Limb (tissue), 2 donors: ENCODE results near the gene SH3PXD2A.
A peak's percentile ranks its signal among the peaks of the same experiment; 100 is the strongest.

Source experiments
- DNase-seq, 2 donors: peaks; one replicate each; pipeline ENCODE4 v3.0.0-alpha.2; 2016; ENCODE audit errors: extremely low spot score in 2 of 2

Gene SH3PXD2A

GRCh38 chr10:103590744-103591291 is 264.6 kb downstream of the SH3PXD2A start:
- no peak for DNase-seq

DNA sequence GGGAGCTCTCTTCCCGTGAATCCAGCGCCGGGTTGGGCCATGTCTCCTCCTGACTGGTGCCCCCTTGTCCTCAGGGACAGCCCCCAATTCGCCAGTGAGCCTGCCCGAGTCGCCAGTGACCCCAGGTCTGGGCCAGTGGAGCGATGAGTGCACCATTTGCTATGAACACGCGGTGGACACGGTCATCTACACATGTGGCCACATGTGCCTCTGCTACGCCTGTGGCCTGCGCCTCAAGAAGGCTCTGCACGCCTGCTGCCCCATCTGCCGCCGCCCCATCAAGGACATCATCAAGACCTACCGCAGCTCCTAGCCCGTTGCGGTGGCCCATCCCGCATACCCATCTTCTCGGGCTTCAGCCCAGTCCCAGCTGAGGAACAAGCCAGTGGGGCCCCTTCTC is 265.3 kb downstream of the SH3PXD2A start:
- no peak for DNase-seq

GRCh38 chr10:103589074-103589630 is 266.2 kb downstream of the SH3PXD2A start:
- no peak for DNase-seq

DNA sequence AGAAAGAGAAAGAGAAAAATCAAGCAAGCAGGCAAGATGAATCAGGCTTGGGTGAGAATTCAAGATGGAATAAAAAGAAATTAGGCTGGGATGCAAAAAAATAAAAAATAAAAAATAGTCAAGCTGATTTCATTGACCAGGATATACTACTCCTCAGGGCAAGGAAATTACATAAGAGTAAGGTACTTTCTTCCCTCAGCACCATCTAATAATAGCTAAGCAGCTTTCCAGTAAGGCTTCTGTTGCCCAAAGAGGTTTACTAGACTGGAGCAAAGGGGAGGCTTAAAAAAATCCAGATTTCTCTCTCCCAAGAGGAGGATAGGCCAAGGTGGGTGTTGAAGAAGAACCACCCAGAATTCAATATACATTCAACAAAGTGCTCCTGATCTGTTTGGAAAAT is 268.3 kb downstream of the SH3PXD2A start:
- DNase-seq: no peak

GRCh38 chr10:103585011-103585405 is 270.4 kb downstream of the SH3PXD2A start:
- DNase-seq: no peak

- peak; percentile 74 to 77 for DNase-seq
Measured at GRCh38 chr10:103584216-103585010, 271.0 kb downstream of the SH3PXD2A start.

GRCh38 chr10:103583871-103584215 is 271.5 kb downstream of the SH3PXD2A start:
- no peak for DNase-seq

GRCh38 chr10:103582331-103583123 is 272.8 kb downstream of the SH3PXD2A start:
- DNase-seq: no peak

DNA sequence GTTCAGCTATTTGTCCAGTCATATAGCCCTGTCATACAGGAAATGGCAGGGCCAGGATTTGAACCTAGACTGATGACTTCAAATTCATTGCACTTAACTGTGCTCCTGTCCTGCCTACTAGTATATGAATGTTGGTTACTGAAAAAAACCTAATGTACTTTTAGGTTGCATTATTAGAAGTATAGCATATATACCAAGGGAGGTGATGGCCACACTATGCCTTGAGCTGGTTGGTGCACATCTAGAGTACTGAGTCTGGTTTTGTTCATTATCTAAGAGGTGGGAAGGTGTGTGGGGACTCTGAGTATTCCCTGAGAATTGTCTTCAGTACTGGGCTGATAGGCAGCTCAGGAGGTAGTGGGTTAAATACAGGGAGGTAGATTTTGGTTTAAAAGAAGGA is 273.9 kb downstream of the SH3PXD2A start:
- no peak for DNase-seq

- DNase-seq: no peak
Measured at GRCh38 chr10:103580430-103580829, 274.9 kb downstream of the SH3PXD2A start.

DNA sequence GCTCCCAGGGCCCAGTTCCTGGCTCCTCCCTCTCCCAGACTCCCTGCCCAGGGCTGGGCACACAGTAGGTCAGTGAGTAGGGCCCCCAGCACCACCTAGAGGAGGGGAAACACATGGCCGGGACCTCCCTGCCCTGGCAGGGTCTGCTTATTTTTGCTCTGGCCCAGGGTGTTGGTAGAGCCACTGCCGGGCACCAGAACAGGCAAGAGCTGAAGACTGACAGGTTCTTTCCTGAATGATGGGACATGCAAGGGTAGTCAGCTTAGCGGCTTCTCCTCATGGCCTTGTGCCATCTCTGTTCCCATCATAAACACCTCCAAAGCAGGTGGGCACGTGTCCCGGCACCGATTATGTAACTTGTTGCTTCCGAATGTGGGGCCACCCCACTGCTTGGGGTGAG is 275.4 kb downstream of the SH3PXD2A start:
- DNase-seq: no peak

DNA sequence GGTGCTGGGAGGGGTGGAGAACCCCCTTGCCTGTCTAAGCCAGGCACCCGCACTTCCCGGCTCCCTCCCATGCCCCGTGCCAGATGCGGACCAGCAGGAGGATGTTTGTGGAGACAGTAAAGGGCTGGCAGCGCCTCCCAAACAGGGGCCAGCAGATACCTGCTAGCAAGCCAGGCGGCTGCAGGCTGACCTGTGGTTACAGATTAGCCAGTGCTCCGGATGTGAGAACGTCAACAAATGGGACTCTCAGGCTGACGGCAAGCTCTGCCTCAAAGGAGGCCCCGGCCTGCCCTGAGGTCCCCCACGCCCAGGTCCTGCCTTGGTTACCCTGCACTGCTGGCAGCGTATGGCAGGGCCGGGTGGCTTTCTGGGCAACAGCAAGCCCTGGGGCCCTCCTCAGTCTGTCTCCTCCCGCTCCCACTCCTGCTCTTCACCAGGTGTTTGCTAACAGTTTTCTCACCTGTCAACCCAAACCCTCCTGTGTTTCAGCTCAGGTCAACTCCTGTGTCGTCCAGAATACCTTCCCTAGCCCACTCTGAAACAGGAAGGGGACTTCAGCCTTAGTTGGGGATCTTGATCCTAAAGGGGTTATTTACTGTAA is 276.5 kb downstream of the SH3PXD2A start:
- DNase-seq: no peak

GRCh38 chr10:103576862-103577261 is 278.5 kb downstream of the SH3PXD2A start:
- no peak for DNase-seq

DNA sequence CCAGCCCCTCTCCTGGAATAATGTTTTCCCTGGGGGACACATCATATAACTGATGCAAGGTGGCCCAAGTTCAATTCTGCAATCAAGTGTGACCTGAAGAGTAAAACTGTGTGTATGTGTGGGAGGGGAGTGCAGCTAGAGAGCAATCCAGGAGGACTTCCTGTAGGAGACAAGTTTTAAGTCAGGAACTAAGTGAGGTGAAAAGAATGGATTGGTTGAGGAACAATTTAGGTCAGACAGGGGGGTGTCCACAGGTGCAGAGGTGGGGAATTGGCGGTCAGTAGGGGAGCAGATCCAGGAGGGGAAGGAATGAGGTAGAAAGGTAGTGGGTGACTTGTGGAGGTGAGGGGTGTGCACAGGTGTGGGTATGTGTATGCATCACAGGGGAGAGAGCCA is 279.3 kb downstream of the SH3PXD2A start:
- no peak for DNase-seq

GRCh38 chr10:103575416-103576075 is 279.8 kb downstream of the SH3PXD2A start:
- no peak for DNase-seq

DNA sequence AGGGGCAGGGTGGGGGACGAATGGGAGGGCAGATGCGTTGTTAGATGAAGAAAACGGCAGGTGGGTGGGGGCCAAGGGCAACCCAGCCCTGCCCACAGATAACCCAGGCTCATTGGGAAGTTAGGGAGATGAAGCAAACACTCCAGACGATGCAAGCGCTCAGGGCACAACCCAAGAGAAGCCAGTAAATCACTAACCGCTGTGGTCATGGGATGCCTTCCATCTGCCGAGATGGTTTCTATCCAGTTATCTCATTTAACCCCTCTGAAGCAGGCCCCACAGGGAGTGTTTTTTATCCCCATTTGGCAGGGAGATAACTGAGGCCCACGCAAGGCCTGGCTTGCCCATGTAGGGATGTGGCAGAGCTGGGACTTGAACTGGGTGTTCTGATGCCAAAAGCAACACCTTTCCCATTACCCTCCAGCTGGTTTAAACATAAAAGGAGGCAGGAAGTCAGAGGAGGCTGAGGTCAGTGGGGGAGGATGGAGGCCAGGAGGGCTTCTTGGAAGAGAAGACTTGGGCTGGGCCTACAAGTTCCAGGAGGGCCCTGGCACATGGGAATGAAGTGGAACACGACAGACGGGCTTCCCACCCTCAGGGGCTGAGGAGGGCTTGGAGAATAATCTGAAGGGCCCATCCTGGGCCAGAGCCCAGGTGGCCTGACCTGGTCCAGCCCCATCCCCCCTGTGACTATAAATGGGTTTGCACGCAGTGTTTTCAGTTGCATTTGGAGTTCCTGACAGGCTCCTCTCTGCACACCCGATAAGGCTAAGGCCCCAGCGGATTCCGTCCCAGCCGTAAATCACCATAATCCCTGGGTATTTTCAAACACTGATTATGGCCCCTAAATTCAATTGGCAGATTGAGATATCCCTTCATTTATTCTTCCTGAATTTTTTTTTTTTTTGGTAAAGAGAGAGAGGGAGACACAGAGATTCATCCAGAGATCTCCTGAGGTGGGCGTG is 281.0 kb downstream of the SH3PXD2A start:
- DNase-seq: no peak

DNA sequence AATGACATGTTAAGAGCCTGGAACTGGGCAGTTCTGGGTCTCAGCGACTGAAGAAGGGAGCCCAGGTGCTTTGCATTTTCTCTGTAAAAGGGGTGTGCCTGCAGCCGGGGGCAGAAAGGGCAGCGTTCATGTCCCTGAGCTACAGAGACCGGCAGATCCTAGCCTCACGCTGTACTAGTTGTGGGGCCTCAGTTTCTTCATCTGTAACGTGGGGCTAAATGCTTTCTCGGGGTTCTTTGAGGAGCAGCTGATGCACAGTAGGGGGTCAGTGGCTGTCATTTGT is 282.2 kb downstream of the SH3PXD2A start:
- no peak for DNase-seq

DNA sequence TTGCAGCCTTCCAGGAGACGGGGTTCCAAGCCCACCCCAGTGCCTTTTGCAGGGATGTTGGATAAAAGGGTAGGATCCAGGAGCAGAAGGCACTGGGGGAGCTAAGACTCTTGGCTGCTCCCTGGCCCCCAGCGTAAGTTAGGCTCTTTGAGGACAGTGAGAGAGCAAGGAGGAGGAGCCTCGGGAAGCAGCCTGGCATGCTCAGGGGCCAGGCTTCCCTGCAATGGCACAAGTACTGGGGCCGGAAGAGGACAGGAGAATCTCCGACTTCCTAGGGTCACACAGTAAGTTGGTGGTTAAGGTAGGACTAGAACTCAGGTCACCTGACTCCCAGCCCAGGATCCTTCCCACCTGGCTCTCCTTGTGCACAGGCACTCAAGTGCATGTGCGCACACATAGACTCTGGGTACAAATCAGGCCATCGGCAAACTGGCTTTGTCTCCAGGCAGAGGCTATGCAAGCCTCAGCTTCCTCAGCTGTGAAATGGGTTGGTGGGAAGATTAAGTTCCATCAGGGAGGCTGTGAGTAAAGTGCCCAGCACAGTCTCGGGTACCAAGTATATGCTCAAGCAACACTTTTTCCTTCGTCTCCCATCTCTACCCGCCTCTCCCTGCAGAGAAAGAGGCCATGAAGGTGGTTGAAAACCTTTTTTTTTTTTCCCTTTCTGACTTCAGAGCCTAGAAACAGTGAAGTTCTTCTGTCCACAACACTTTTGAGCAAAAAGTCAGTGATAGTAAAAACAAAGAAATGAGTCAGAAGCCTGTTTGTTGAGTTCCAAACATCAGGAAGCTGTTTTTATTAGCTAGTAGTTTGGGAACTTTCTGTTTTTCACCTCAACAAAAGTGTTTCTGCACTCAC is 282.8 kb downstream of the SH3PXD2A start:
- DNase-seq: no peak

- DNase-seq: no peak
Measured at GRCh38 chr10:103571656-103571975, 283.8 kb downstream of the SH3PXD2A start.
